ENCODE results near the gene TFF2. TPM values are rescaled to one million over a fixed set of nuclear protein-coding genes. Genes with fewer than 3 reads are reported as not detected.

TFF2 gene
- total and polyA plus RNA-seq, 2 of the 4 experiments (the other 2 are of a cell fraction), result not detected

- H3K18ac ChIP-seq (ENCODE audit: low read depth, low read length), result no peak overlapping the region
- no peak overlapping the region for H3K4me2 ChIP-seq (ENCODE audit: low read depth, low read length)
- no peak for TF ChIP-seq MXI1 (IDR thresholded peaks at IDR 0.05; ENCODE audit: borderline replicate concordance, low read depth, low read length)
- no peak for TF ChIP-seq POLR2A (IDR thresholded peaks at IDR 0.05; ENCODE audit: low read depth, low read length)
- no peak for TF ChIP-seq CHD1 (IDR thresholded peaks at IDR 0.05; ENCODE audit: low read depth, low read length)
- TF ChIP-seq, protein P1, sequence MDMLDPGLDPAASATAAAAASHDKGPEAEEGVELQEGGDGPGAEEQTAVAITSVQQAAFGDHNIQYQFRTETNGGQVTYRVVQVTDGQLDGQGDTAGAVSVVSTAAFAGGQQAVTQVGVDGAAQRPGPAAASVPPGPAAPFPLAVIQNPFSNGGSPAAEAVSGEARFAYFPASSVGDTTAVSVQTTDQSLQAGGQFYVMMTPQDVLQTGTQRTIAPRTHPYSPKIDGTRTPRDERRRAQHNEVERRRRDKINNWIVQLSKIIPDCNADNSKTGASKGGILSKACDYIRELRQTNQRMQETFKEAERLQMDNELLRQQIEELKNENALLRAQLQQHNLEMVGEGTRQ (IDR thresholded peaks at IDR 0.05; ENCODE audit: low read depth, low read length), result no peak
- TF ChIP-seq FOS (IDR thresholded peaks at IDR 0.05; ENCODE audit: low read depth, low read length), result no peak
- TF ChIP-seq, protein P2, sequence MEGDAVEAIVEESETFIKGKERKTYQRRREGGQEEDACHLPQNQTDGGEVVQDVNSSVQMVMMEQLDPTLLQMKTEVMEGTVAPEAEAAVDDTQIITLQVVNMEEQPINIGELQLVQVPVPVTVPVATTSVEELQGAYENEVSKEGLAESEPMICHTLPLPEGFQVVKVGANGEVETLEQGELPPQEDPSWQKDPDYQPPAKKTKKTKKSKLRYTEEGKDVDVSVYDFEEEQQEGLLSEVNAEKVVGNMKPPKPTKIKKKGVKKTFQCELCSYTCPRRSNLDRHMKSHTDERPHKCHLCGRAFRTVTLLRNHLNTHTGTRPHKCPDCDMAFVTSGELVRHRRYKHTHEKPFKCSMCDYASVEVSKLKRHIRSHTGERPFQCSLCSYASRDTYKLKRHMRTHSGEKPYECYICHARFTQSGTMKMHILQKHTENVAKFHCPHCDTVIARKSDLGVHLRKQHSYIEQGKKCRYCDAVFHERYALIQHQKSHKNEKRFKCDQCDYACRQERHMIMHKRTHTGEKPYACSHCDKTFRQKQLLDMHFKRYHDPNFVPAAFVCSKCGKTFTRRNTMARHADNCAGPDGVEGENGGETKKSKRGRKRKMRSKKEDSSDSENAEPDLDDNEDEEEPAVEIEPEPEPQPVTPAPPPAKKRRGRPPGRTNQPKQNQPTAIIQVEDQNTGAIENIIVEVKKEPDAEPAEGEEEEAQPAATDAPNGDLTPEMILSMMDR (conservative IDR thresholded peaks at IDR 0.05; ENCODE audit: low read depth, low read length), result no peak
- no peak for TF ChIP-seq RFX5 (IDR thresholded peaks at IDR 0.05; ENCODE audit: low read depth, low read length)
- no peak for TF ChIP-seq CEBPB (IDR thresholded peaks at IDR 0.05; ENCODE audit: low read depth, low read length)
- no peak for TF ChIP-seq NFE2L2 (IDR thresholded peaks at IDR 0.05; ENCODE audit: low read depth, low read length)
- TF ChIP-seq, protein P3, sequence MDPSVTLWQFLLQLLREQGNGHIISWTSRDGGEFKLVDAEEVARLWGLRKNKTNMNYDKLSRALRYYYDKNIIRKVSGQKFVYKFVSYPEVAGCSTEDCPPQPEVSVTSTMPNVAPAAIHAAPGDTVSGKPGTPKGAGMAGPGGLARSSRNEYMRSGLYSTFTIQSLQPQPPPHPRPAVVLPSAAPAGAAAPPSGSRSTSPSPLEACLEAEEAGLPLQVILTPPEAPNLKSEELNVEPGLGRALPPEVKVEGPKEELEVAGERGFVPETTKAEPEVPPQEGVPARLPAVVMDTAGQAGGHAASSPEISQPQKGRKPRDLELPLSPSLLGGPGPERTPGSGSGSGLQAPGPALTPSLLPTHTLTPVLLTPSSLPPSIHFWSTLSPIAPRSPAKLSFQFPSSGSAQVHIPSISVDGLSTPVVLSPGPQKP (IDR thresholded peaks at IDR 0.05; ENCODE audit: borderline replicate concordance, low read depth, low read length), result no peak
- TF ChIP-seq RCOR1 (IDR thresholded peaks at IDR 0.05; ENCODE audit: insufficient replicate concordance, low read length), result no peak
These were observed 42.7 kb upstream of the TFF2 start for GRCh38 chr21:42393443-42393950.

More at GRCh38 chr21:42393443-42393950, 42.7 kb upstream of the TFF2 start:
- Histone ChIP-seq H3K4me3 (ENCODE audit: insufficient read depth, low read depth, low read length) (no peak overlapping the region), H3K4me1 (ENCODE audit: control insufficient read depth, insufficient read depth, low read length) (no peaks in the 10 kb centered on the region), H4K91ac (ENCODE audit: insufficient read depth, low read depth, low read length) (no peak overlapping the region), H4K5ac (ENCODE audit: low read depth, low read length) (no peak overlapping the region), H2BK15ac (ENCODE audit: low read depth, low read length) (no peak overlapping the region), H2AFZ (replicated peaks; ENCODE audit: low read length, poor library complexity) (no peak overlapping the region), H3K27ac (ENCODE audit: insufficient read depth, low read length) (no peak overlapping the region), H3K23ac (ENCODE audit: low read depth, low read length) (no peak overlapping the region), H2AK5ac (ENCODE audit: low read depth, low read length) (no peak overlapping the region), H3K79me1 (ENCODE audit: low read depth in 1 of 2, low read length in 2 of 2) (no peaks in the 10 kb centered on the region), H3K9me3 (ENCODE audit: control insufficient read depth, insufficient read depth, low read length) (no peaks in the 10 kb centered on the region), H3K9me1 (ENCODE audit: insufficient read depth, low read length) (no peaks in the 10 kb centered on the region), H2BK20ac (ENCODE audit: low read depth, low read length) (no peak overlapping the region), H4K20me1 (ENCODE audit: insufficient read depth, low read length) (no peaks in the 10 kb centered on the region), H3K56ac (ENCODE audit: extremely low read depth, insufficient read depth, low read length) (no peak overlapping the region), H3K9ac (ENCODE audit: low read depth, low read length) (no peak overlapping the region), H2BK120ac (ENCODE audit: low read depth, low read length) (no peak overlapping the region), H3K14ac (replicated peaks; ENCODE audit: low read depth, low read length) (no peak overlapping the region), H3K27me3 (ENCODE audit: control insufficient read depth, insufficient read depth, low read length) (peaks cover 31% of the 10 kb centered on the region), H3K36me3 (ENCODE audit: control insufficient read depth, insufficient read depth, low read length) (no peaks in the 10 kb centered on the region), H4K8ac (ENCODE audit: low read depth in 2 of 2, low read length in 2 of 2) (no peak overlapping the region), H2AK9ac (replicated peaks; ENCODE audit: low read depth, low read length, poor library complexity) (no peak overlapping the region), H3K4ac (ENCODE audit: low read depth, low read length) (no peak overlapping the region), H2BK5ac (ENCODE audit: low read depth, low read length, poor library complexity, severe bottlenecking) (no peak overlapping the region)
- intact Hi-C loops (cut with micrococcal nuclease) (no loop called here), dilution Hi-C loops (cut with HindIII; ENCODE audit: low sequenced_read_pairs, unreplicated experiment) (no loop called here), in situ Hi-C loops (cut with MboI; ENCODE audit: low sequenced_read_pairs) (no loop called here)
- no peak for DNase-seq
- BruUV-seq (replicated peaks), result no TSS peak
- ChIA-PET CTCF (no interaction called here), POLR2A (ENCODE audit: unreplicated experiment) (no interaction called here)
- 33% methylated on average over 2 of the region's 8 CpGs; no CpG with 5 or more reads in 1 of the 2 experiments for WGBS, 2 experiments (ENCODE audit: extremely low coverage in 2 of 2, insufficient read length in 1 of 2)
- no peak for ATAC-seq (ENCODE audit: low read depth)
